B cell (primary cell): Measurements from ENCODE around the gene RETREG2. TPM values are rescaled to one million over a fixed set of nuclear protein-coding genes. Genes with fewer than 3 reads are reported as not detected.

Source experiments
- ATAC-seq: fragments of 200-7000 bp; cut with Tn5 transposase; one replicate; pipeline ENCODE4 v1.10.0; 2021; ENCODE audit warnings: low read depth, mild to moderate bottlenecking, moderate number of reproducible peaks, moderate library complexity
- CTCF ChIA-PET: fragments of 350-600 bp; sonication (Branson Sonifier 250); formaldehyde crosslinking; loops from one replicate; lab custom pipeline; 2021; ENCODE audit warnings: antibody characterized with exemption, inconsistent platforms; lab: Charles Lee
- POLR2A ChIA-PET: fragments of 350-600 bp; sonication (Branson Sonifier 250); formaldehyde crosslinking; loops from one replicate; lab custom pipeline; 2021; ENCODE audit warnings: antibody characterized with exemption; lab: Charles Lee
- DNase-seq: peaks from one replicate; pipeline ENCODE4 v3.0.0; 2013
- H2AFZ ChIP-seq: 2 replicates; pipeline ENCODE4 v1.6.1; 2012; ENCODE audit warnings: mild to moderate bottlenecking, low read depth, low read length; ENCODE audit not compliant: insufficient read depth, poor library complexity, severe bottlenecking
- H3K27ac ChIP-seq, 2 donors: 1 replicate in 1 of 2; 2 replicates in 1 of 2; pipeline ENCODE4 v1.5.1; 2012 to 2013; ENCODE audit warnings: low read length in 2 of 2, mild to moderate bottlenecking in 2 of 2, moderate library complexity in 1 of 2
- H3K27me3 ChIP-seq, 4 experiments: fragments of 200-600 bp in 1 of 4; sonication (generic) in 1 of 4; replicated peaks in 1 of 4; 1 replicate in 2 of 4; 2 replicates in 2 of 4; pipeline versions ENCODE4 v1.6.1 to v1.7.0; 2013 to 2016; ENCODE audit warnings: low read length in 3 of 4, mild to moderate bottlenecking in 2 of 4, mixed read lengths in 1 of 4, moderate library complexity in 1 of 4; ENCODE audit not compliant: insufficient read depth in 4 of 4, control insufficient read depth in 3 of 4; ENCODE audit errors: control extremely low read depth in 1 of 4
- H3K36me3 ChIP-seq, 2 experiments: replicated peaks in 1 of 2; 1 replicate in 1 of 2; 2 replicates in 1 of 2; pipeline versions ENCODE4 v1.6.1 to v1.7.1; 2013; ENCODE audit warnings: low read length in 1 of 2; ENCODE audit not compliant: insufficient read depth in 2 of 2, control insufficient read depth in 1 of 2; ENCODE audit errors: control extremely low read depth in 1 of 2, extremely low read depth in 1 of 2
- H3K4me1 ChIP-seq, 2 donors: fragments of 200-600 bp in 1 of 2; sonication (generic) in 1 of 2; 1 replicate in 1 of 2; 2 replicates in 1 of 2; pipeline versions ENCODE4 v1.5.1 to v1.6.1; 2013 to 2017; ENCODE audit warnings: low read length in 2 of 2; ENCODE audit not compliant: control insufficient read depth in 2 of 2, insufficient read depth in 2 of 2
- H3K4me2 ChIP-seq: replicated peaks from 2 replicates; pipeline ENCODE3; 2012; ENCODE audit warnings: mild to moderate bottlenecking, low read depth, low read length; ENCODE audit not compliant: poor library complexity, severe bottlenecking
- H3K4me3 ChIP-seq, 5 experiments: fragments of 200-600 bp in 1 of 5; sonication (generic) in 1 of 5; 1 replicate in 3 of 5; 2 replicates in 2 of 5; pipeline versions ENCODE4 v1.5.1 to v1.7.0; 2011 to 2016; ENCODE audit warnings: low read length in 4 of 5, mild to moderate bottlenecking in 4 of 5, low read depth in 2 of 5, control low read depth in 1 of 5, moderate library complexity in 1 of 5; ENCODE audit not compliant: insufficient read depth in 1 of 5; ENCODE audit errors: control extremely low read depth in 1 of 5, extremely low read depth in 1 of 5
- H3K79me2 ChIP-seq: fragments of 200-600 bp; sonication (generic); one replicate; pipeline ENCODE4 v1.6.0; 2016; ENCODE audit warnings: low read length; ENCODE audit not compliant: control insufficient read depth, insufficient read depth
- H3K9ac ChIP-seq: fragments of 200-600 bp; sonication (generic); 2 replicates; pipeline ENCODE4 v1.6.1; 2017; ENCODE audit warnings: mild to moderate bottlenecking, low read length, moderate library complexity
- H3K9me3 ChIP-seq, 3 donors: one replicate each; pipeline versions ENCODE4 v1.6.1 to v1.7.1; 2013; ENCODE audit warnings: low read length in 2 of 3; ENCODE audit not compliant: control insufficient read depth in 2 of 3, insufficient read depth in 1 of 3; ENCODE audit errors: control extremely low read depth in 1 of 3
- H4K20me1 ChIP-seq: 2 replicates; pipeline ENCODE4 v1.6.0; 2012; ENCODE audit warnings: mild to moderate bottlenecking, low read length; ENCODE audit not compliant: insufficient read depth, control insufficient read depth, poor library complexity, severe bottlenecking
- H3K27ac Mint-ChIP-seq: one replicate; pipeline ENCODE4 v1.8.0; 2021; ENCODE audit warnings: mixed read lengths
- H3K27me3 Mint-ChIP-seq: one replicate; pipeline ENCODE4 v1.8.0; 2021; ENCODE audit warnings: mixed read lengths
- H3K4me1 Mint-ChIP-seq: one replicate; pipeline ENCODE4 v1.8.0; 2021; ENCODE audit warnings: mixed read lengths
- H3K4me3 Mint-ChIP-seq: one replicate; pipeline ENCODE4 v1.8.0; 2021; ENCODE audit warnings: mixed read lengths
- H3K9me3 Mint-ChIP-seq: one replicate; pipeline ENCODE4 v1.8.0; 2022; ENCODE audit warnings: mixed read lengths; ENCODE audit not compliant: insufficient read depth
- EZH2 ChIP-seq: IDR thresholded peaks from 2 replicates; pipeline ENCODE4 v1.6.1; 2012; ENCODE audit warnings: borderline replicate concordance, low read depth, mild to moderate bottlenecking, moderate library complexity, low read length; ENCODE audit not compliant: insufficient read depth, poor library complexity, severe bottlenecking
- WGBS: methylation state at CpG from one replicate; pipeline ENCODE4 v1.1.5; 2013; ENCODE audit warnings: missing lambda C conversion rate; ENCODE audit not compliant: insufficient coverage; 5-methylcytosine and 5-hydroxymethylcytosine counted together
- intact Hi-C: fragments of 100-400 bp; cut with micrococcal nuclease; formaldehyde crosslinking; loops from one replicate; pipeline ENCODE4 v1.10.0; 2022
- polyA plus RNA-seq: library from polyadenylated mRNA; depleted of rRNA; stranded (reverse); fragments of >200 nt; gene quantifications from 2 replicates; pipeline ENCODE4 v1.2.3, GENCODE V29; 2012
- total RNA-seq, 2 donors: library from RNA; stranded (reverse); fragments of 120-200 nt in 1 of 2; gene quantifications; 1 replicate in 1 of 2; 2 replicates in 1 of 2; pipeline versions ENCODE4 v1.2.3 to v1.2.4, GENCODE V29; 2013 to 2022
- TF ChIP-seq, protein P1 (sequence below): fragments of 200-600 bp; IDR thresholded peaks from one replicate; pipeline ENCODE4 v1.8.0; 2022; ENCODE audit warnings: antibody characterized with exemption, mild to moderate bottlenecking

Gene RETREG2
- total and polyA plus RNA-seq, 2 donors (not counting 1 experiment from before 2014, with no cell fraction given): 46.7 to 102 TPM

DNA sequence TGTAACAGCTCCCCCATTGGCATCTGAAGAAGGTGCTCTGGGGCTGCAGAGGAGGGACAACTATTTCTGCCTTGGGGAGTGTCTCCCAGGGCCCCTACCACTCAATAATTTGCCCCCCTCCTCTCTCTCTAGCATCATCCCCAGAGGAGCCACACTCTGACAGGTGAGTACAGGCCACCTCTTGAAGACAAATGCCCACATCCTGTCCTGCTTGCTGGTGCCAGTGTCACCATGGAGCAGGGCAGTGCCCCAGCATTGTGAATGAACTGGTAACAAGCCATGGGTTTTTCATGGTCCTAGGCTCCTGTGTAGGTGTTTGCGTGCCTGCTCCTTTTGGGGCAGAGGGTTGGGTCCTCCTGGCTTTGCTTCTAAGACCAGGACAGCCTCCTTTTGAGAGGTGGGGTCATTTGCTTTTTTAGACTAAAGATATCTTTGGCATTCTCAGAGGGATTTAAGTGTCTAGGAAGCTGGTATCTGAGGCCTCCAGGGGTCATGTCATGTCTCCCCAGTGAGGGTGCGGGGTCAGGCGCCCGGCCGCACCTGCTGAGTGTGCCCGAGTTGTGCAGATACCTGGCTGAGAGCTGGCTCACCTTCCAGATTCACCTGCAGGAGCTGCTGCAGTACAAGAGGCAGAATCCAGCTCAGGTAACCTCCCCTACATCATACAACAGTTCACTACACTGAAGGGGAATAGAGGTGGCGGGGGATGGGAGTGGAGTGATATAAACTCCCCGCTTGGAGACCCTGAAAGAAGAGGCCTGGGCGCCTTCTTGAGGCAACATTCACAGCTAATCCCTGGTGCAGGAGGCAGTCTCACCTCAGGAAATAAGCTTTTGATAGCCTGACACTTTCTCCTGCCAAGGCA, 1.8 kb downstream of the RETREG2 start:
- peak overlapping the region in 1 of 2 donors; percentile 94 for H3K27ac ChIP-seq

More for the DNA sequence above, 1.8 kb downstream of the RETREG2 start:
- Histone ChIP-seq H4K20me1 (peaks cover 40% of the 10 kb centered on the region), H2AFZ (no peak overlapping the region), H3K27me3 (no peaks in the 10 kb centered on the region), H3K36me3 (peaks cover 2 to 56% of the 10 kb centered on the region in 2 experiments), H3K79me2 (peaks cover 45% of the 10 kb centered on the region), H3K4me3 (no peak overlapping the region), H3K9ac (no peak overlapping the region), H3K4me2 (peak overlapping the region; percentile 83), H3K4me1 (peaks cover 17 to 39% of the 10 kb centered on the region in 2 donors), H3K9me3 (no peaks in the 10 kb centered on the region)
- peaks cover 33% of the 10 kb centered on the region for H3K4me1 Mint-ChIP-seq
- no peaks in the 10 kb centered on the region for H3K9me3 Mint-ChIP-seq
- no peak overlapping the region for H3K27ac Mint-ChIP-seq
- intact Hi-C loops: loop anchor here (5.0 kb wide), 2 partner anchors 317 to 963 kb away; partner anchors contain the start of genes ARPC2 and GMPPA
- no peak for TF ChIP-seq EZH2
- TF ChIP-seq, protein P1, sequence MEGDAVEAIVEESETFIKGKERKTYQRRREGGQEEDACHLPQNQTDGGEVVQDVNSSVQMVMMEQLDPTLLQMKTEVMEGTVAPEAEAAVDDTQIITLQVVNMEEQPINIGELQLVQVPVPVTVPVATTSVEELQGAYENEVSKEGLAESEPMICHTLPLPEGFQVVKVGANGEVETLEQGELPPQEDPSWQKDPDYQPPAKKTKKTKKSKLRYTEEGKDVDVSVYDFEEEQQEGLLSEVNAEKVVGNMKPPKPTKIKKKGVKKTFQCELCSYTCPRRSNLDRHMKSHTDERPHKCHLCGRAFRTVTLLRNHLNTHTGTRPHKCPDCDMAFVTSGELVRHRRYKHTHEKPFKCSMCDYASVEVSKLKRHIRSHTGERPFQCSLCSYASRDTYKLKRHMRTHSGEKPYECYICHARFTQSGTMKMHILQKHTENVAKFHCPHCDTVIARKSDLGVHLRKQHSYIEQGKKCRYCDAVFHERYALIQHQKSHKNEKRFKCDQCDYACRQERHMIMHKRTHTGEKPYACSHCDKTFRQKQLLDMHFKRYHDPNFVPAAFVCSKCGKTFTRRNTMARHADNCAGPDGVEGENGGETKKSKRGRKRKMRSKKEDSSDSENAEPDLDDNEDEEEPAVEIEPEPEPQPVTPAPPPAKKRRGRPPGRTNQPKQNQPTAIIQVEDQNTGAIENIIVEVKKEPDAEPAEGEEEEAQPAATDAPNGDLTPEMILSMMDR: no peak
- DNase-seq: peak; percentile 4
- ATAC-seq: no peak
- no peaks in the 10 kb centered on the region for H3K27me3 Mint-ChIP-seq
- ChIA-PET CTCF (interaction anchor here (0.8 to 3.1 kb wide), 10 partner anchors 9 to 119 kb away, joined by 3 to 18 read pairs (median 4); partner anchors contain the start of genes NHEJ1, SLC23A3 and ZFAND2B), POLR2A (interaction anchor here (1.2 to 1.7 kb wide), 2 partner anchors 25 to 27 kb away, joined by 4 to 6 read pairs; partner anchors contain the start of gene ZFAND2B)
- 97% methylated on average over 6 of the region's 9 CpGs for WGBS
- peak overlapping the region; percentile 88 for H3K4me3 Mint-ChIP-seq
